HL-60 (cell line): Measurements from ENCODE around the gene NKD2.

Experiments
- DNase-seq, 2 experiments: peaks; one replicate each; pipeline ENCODE4 v3.0.0-alpha.2; 2010 to 2020; ENCODE audit warnings: low read depth in 1 of 2, low spot score in 1 of 2
- H3K27ac ChIP-seq: fragments of 250-450 bp; sonication (Bioruptor Pico); replicated peaks from 2 replicates; pipeline ENCODE4 v1.5.1; 2020; ENCODE audit warnings: mild to moderate bottlenecking, moderate library complexity
- H3K27me3 ChIP-seq: fragments of 250-450 bp; sonication (Bioruptor Pico); 2 replicates; pipeline ENCODE4 v1.5.1; 2021; ENCODE audit warnings: mild to moderate bottlenecking, moderate library complexity; ENCODE audit not compliant: insufficient read depth, poor library complexity, severe bottlenecking
- H3K4me3 ChIP-seq: replicated peaks from 2 replicates; pipeline ENCODE4 v1.5.1; 2011; ENCODE audit warnings: mild to moderate bottlenecking, control low read depth, low read length; ENCODE audit not compliant: insufficient read depth
- GABPA ChIP-seq: IDR thresholded peaks from 2 replicates; pipeline ENCODE4 v1.6.1; 2012; ENCODE audit warnings: low read depth
- POLR2AphosphoS5 ChIP-seq: IDR thresholded peaks from 2 replicates; pipeline ENCODE4 v1.6.1; 2012; ENCODE audit warnings: low read depth
- SPI1 ChIP-seq: IDR thresholded peaks from 2 replicates; pipeline ENCODE4 v1.6.1; 2012; ENCODE audit warnings: low read depth, mild to moderate bottlenecking, borderline replicate concordance
- TF ChIP-seq, protein P1 (sequence below): IDR thresholded peaks from 2 replicates; pipeline ENCODE4 v1.6.1; 2012; ENCODE audit warnings: low read depth; ENCODE audit not compliant: insufficient replicate concordance
- TF ChIP-seq, protein P2 (sequence below): IDR thresholded peaks from one replicate; pipeline ENCODE4 v1.5.1; 2011; ENCODE audit warnings: low read length, control low read depth, inconsistent platforms; ENCODE audit not compliant: insufficient read depth

NKD2 gene

DNA sequence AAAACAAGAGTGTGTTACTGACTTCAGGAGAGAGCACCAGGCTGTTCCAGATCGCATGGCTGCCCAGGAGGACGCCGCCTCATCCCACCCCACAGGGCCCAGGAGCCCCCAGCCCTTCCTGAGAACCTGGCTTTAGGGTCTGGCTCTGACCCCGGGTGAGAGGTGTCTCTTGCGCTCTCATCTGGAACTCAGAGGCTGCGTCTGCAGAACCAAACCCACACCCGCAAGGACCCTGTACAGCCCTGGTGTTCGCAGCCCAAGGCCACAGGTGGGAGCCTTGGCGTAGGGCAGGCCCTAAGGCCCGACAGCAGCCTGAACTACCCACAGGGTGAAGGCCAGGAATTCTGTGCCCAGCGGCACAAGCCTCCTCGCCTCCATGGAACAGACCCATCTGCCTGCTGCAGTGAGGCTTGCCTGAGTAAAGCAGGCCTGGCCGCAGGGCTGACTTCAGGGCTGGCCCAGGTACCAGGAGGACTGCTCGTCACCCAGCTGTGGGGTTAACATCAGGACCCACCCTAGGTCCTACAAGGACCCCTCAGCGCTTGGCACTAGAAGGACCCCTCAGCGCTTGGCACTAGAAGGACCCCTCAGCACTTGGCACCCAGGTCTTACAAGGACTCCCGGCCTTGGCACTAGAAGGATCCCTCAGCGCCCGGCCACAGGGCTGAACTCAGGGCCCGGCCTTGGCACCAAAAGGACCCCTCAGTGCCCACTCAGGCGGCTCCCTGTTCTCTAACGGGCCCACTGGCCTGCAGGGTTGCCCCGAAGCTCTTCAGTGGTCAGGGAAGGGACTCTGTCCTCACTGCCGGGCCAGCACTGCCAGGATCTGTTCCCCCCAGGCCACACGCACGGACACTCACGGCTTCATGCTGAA is 48.2 kb downstream of the NKD2 start:
- no peak for DNase-seq
- TF ChIP-seq SPI1 (no peak), POLR2AphosphoS5 (no peak), GABPA (no peak)
- TF ChIP-seq, protein P1, sequence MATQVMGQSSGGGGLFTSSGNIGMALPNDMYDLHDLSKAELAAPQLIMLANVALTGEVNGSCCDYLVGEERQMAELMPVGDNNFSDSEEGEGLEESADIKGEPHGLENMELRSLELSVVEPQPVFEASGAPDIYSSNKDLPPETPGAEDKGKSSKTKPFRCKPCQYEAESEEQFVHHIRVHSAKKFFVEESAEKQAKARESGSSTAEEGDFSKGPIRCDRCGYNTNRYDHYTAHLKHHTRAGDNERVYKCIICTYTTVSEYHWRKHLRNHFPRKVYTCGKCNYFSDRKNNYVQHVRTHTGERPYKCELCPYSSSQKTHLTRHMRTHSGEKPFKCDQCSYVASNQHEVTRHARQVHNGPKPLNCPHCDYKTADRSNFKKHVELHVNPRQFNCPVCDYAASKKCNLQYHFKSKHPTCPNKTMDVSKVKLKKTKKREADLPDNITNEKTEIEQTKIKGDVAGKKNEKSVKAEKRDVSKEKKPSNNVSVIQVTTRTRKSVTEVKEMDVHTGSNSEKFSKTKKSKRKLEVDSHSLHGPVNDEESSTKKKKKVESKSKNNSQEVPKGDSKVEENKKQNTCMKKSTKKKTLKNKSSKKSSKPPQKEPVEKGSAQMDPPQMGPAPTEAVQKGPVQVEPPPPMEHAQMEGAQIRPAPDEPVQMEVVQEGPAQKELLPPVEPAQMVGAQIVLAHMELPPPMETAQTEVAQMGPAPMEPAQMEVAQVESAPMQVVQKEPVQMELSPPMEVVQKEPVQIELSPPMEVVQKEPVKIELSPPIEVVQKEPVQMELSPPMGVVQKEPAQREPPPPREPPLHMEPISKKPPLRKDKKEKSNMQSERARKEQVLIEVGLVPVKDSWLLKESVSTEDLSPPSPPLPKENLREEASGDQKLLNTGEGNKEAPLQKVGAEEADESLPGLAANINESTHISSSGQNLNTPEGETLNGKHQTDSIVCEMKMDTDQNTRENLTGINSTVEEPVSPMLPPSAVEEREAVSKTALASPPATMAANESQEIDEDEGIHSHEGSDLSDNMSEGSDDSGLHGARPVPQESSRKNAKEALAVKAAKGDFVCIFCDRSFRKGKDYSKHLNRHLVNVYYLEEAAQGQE, result no peak
- TF ChIP-seq, protein P2, sequence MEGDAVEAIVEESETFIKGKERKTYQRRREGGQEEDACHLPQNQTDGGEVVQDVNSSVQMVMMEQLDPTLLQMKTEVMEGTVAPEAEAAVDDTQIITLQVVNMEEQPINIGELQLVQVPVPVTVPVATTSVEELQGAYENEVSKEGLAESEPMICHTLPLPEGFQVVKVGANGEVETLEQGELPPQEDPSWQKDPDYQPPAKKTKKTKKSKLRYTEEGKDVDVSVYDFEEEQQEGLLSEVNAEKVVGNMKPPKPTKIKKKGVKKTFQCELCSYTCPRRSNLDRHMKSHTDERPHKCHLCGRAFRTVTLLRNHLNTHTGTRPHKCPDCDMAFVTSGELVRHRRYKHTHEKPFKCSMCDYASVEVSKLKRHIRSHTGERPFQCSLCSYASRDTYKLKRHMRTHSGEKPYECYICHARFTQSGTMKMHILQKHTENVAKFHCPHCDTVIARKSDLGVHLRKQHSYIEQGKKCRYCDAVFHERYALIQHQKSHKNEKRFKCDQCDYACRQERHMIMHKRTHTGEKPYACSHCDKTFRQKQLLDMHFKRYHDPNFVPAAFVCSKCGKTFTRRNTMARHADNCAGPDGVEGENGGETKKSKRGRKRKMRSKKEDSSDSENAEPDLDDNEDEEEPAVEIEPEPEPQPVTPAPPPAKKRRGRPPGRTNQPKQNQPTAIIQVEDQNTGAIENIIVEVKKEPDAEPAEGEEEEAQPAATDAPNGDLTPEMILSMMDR, result no peak
- Histone ChIP-seq H3K27ac (no peak overlapping the region), H3K4me3 (no peak overlapping the region), H3K27me3 (no peaks in the 10 kb centered on the region)

DNA sequence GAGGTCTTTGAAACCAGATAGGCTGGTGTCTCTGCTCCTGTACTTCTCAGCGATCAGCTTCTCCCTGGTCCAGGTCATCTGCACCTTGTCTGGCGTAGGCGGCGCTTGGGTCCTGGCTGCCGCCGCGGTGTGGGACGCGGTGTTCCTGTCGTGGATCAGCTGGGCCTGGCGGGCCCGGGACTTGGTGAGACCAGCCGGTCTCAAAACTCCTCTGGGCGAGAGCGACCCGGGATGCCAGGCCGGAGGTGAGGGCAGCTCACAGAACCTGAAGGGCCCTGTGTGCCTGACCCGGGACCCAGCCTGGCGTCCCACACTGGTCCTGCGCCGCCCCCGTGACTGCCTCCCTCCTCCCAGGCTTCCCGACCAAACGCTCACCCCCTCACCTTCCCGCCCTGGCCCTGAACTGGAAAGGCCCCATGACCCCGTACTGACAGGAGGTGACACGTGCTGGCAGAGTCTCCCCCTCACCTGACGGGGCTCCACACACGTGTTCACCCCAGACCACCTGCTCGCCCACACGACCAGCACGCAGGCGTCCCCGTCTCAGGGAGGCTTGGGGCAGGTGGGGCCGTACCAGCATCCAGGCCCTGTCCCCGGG is 49.0 kb downstream of the NKD2 start:
- H3K27me3 ChIP-seq, result no peaks in the 10 kb centered on the region
- H3K27ac ChIP-seq, result no peak overlapping the region
- H3K4me3 ChIP-seq, result no peak overlapping the region
- no peak for DNase-seq
- TF ChIP-seq GABPA, result no peak
- TF ChIP-seq, protein P2, result no peak
- TF ChIP-seq SPI1, result no peak
- TF ChIP-seq, protein P1, result no peak
- no peak for TF ChIP-seq POLR2AphosphoS5

DNA sequence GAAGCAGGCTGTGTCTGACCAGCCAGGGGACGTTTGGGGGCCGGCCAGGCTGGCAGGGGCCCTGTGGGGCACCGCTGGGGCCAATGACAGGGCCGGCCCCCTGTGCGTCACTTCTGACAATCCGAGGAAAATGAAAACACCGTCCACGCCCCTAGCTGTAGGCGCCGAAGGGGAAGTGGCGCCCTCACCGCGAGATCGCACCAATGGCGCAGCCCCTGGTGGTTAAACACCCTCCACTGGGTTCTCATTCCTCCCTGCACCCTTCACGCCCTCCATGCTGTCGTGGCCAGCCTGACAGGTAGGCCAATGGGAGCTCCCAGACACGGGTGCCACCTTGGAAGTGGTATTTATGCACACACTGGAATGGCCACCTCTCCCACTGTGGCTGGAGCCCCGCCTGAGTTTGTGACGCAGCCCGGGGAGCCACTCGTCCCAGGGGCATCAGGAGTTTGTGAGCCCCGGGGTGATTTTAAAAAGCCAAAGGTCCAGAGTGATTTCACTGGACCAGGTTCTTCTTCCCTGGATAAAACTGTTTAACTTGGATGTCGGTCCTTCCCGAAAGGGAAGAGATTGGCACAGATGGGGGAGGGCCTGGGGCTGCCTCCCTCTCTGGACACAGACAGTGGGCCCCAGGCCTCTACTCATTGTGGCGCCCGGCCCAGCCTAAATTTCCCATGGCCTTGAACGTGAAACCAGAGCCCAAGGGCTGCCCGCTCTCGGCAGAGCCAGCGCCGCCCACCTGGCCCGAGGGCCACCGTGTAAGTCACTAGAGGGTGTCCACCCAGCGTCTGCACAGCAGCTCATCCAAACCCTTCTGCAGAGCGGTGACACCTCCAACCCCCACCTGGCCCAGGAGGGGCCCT is 49.7 kb downstream of the NKD2 start:
- DNase-seq, result no peak
- no peaks in the 10 kb centered on the region for H3K27me3 ChIP-seq
- TF ChIP-seq SPI1 (no peak), GABPA (no peak), POLR2AphosphoS5 (no peak)
- TF ChIP-seq, protein P1, result no peak
- TF ChIP-seq, protein P2, result no peak

More for the DNA sequence above, 49.7 kb downstream of the NKD2 start:
- H3K27ac ChIP-seq, result no peak overlapping the region
- no peak overlapping the region for H3K4me3 ChIP-seq
